Gastroesophageal sphincter (tissue), 4 donors: ENCODE results near the gene KRTAP10-9. TPM values are rescaled to one million over a fixed set of nuclear protein-coding genes. Genes with fewer than 3 reads are reported as not detected.
"Not testable (repeated sequence)": the region's sequence is repeated elsewhere in the genome, so short reads cannot be mapped to it uniquely, and the experiment has no call there.

Experiments used
- ATAC-seq: fragments of 150-250 bp; one replicate; pipeline ENCODE4 v1.9.1; 2016; ENCODE audit warnings: mild to moderate bottlenecking, moderate library complexity
- H3K27ac ChIP-seq, 4 donors: fragments of 200-600 bp; sonication (generic) in 3 of 4; 1 replicate in 3 of 4; 2 replicates in 1 of 4; pipeline ENCODE4 v1.5.1; 2016 to 2019
- H3K27me3 ChIP-seq: fragments of 200-600 bp; sonication (generic); one replicate; pipeline ENCODE4 v1.5.1; 2019
- H3K36me3 ChIP-seq, 2 donors: fragments of 200-600 bp; sonication (generic); one replicate each; pipeline ENCODE4 v1.5.1; 2019; ENCODE audit warnings: control low read depth in 1 of 2
- H3K4me1 ChIP-seq, 3 donors: fragments of 200-600 bp; sonication (generic); 1 replicate in 2 of 3; 2 replicates in 1 of 3; pipeline ENCODE4 v1.5.1; 2016 to 2019; ENCODE audit warnings: control low read depth in 2 of 3
- H3K4me3 ChIP-seq, 2 donors: fragments of 200-600 bp; sonication (generic); one replicate each; pipeline ENCODE4 v1.5.1; 2019; ENCODE audit warnings: mild to moderate bottlenecking in 1 of 2, moderate library complexity in 1 of 2
- H3K9me3 ChIP-seq, 3 donors: fragments of 200-600 bp; sonication (generic); one replicate each; pipeline ENCODE4 v1.5.1; 2017 to 2019; ENCODE audit warnings: control low read depth in 2 of 3
- EP300 ChIP-seq: sonication (generic); formaldehyde crosslinking; IDR thresholded peaks from one replicate; pipeline ENCODE4 v1.6.1; 2017; ENCODE audit warnings: antibody characterized with exemption, mild to moderate bottlenecking
- POLR2A ChIP-seq, 2 donors: fragments of 450-650 bp; IDR thresholded peaks; one replicate each; pipeline ENCODE4 v1.6.1; 2017; ENCODE audit warnings: antibody characterized with exemption in 2 of 2, mild to moderate bottlenecking in 2 of 2, moderate library complexity in 1 of 2
- POLR2AphosphoS5 ChIP-seq: sonication (generic); formaldehyde crosslinking; IDR thresholded peaks from one replicate; pipeline ENCODE4 v1.6.1; 2017; ENCODE audit warnings: antibody characterized with exemption
- WGBS, 2 donors: methylation state at CpG; one replicate each; pipeline ENCODE4 v1.1.5; 2018; ENCODE audit warnings: low coverage in 1 of 2; 5-methylcytosine and 5-hydroxymethylcytosine counted together
- total RNA-seq, 4 donors: library from RNA; depleted of rRNA; stranded (reverse); fragments of >200 nt; gene quantifications; one replicate each; pipeline ENCODE4 v1.1.0, GENCODE V29; 2016
- TF ChIP-seq, protein P1 (sequence below), 4 experiments: fragments of 200-600 bp in 2 of 4; fragments of 450-650 bp in 2 of 4; sonication (generic) in 1 of 4; IDR thresholded peaks; one replicate each; pipeline ENCODE4 v1.5.1; 2017 to 2019; ENCODE audit warnings: antibody characterized with exemption in 4 of 4, mild to moderate bottlenecking in 2 of 4, moderate library complexity in 2 of 4

KRTAP10-9 gene
- not detected for total RNA-seq

DNA sequence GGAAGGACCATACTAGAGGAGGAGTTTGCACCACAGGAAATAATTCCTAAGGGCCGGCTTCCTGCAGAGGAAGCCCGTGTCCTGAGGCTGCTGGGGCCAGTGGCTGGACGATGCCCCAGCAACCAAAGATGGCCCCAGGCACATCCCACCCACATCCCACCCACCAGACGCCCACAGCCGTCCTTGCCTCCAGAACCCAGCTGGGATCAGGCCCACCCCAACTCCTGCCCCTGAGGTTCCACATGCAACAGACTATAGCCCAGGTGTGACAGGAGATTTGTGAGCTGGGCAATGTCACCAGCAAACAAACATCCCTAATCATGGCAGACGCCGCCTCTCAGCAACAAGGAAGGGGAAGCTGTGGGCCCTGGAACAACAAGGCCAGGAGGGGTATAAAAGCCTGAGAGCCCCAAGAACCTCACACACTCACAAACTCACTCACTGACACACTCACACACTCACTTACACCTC is at the start of gene KRTAP10-9:
KRTAP10-9 (plus strand) TSS at position 421 of the 471 bp plus-strand sequence. CDS start 79 bp downstream, outside the sequence.
- ATAC-seq, result no peak
- no peak within 1 kb of the TSS for H3K27ac ChIP-seq
- peaks cover 39% of the 10 kb centered on the region for H3K27me3 ChIP-seq
- TF ChIP-seq EP300 (no peak), POLR2AphosphoS5 (no peak), POLR2A (IDR thresholded peaks at IDR 0.05) (no peak)
- TF ChIP-seq, protein P1, sequence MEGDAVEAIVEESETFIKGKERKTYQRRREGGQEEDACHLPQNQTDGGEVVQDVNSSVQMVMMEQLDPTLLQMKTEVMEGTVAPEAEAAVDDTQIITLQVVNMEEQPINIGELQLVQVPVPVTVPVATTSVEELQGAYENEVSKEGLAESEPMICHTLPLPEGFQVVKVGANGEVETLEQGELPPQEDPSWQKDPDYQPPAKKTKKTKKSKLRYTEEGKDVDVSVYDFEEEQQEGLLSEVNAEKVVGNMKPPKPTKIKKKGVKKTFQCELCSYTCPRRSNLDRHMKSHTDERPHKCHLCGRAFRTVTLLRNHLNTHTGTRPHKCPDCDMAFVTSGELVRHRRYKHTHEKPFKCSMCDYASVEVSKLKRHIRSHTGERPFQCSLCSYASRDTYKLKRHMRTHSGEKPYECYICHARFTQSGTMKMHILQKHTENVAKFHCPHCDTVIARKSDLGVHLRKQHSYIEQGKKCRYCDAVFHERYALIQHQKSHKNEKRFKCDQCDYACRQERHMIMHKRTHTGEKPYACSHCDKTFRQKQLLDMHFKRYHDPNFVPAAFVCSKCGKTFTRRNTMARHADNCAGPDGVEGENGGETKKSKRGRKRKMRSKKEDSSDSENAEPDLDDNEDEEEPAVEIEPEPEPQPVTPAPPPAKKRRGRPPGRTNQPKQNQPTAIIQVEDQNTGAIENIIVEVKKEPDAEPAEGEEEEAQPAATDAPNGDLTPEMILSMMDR (IDR thresholded peaks at IDR 0.05), result no peak
- no peaks in the 10 kb centered on the region for H3K36me3 ChIP-seq
- H3K4me1 ChIP-seq, result no peaks in the 10 kb centered on the region
- no peak within 1 kb of the TSS for H3K4me3 ChIP-seq
- H3K9me3 ChIP-seq, result peaks cover 0 to 58% (median 0%) of the 10 kb centered on the region in 3 donors
- 40 to 55% methylated on average over 1 to 4 of the region's 7 CpGs for WGBS, 2 donors

DNA sequence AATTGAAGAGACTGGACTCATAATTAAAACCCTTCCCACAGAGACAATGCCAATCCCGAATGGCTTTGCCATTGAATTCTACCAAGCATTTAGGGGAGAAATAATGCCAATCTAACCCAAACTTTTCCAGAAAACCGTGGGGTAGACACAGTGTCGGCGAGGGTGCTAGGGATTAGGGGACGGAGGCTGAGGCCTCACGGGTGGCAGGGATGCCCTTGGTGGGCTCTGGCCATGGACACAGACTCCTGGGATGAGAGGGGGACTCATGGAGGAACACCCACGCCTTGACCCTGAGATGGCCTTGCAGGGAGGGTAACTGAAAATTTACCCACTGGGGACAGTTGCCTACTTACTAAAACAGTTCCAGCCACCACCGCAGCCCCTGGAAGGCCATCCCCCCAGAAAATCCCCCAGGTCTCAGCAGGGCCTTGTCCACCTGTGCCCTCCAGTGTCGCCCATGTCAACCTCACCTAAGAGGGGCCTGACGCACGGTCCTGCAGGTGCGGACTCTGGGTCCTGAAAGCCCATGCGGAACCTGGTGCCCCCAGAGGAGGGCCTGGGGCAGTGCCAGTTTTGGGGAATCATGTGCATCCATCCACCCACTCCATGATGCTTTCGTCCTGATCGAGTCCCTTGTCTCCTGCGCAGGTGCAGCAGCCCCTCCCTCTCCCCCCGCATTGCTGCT is 48.4 kb upstream of the KRTAP10-9 start:
- 87 to 92% methylated on average over 7 to 11 of the region's 17 CpGs for WGBS, 2 donors
- Histone ChIP-seq H3K36me3 (no peaks in the 10 kb centered on the region), H3K27ac (no peak overlapping the region), H3K4me1 (peaks cover 0 to 4% (median 0%) of the 10 kb centered on the region in 3 donors), H3K27me3 (peaks cover 58% of the 10 kb centered on the region), H3K9me3 (peaks cover 0 to 62% (median 0%) of the 10 kb centered on the region in 3 donors), H3K4me3 (no peak overlapping the region)
- ATAC-seq, result no peak
- no peak for TF ChIP-seq EP300
- TF ChIP-seq, protein P1 (IDR thresholded peaks at IDR 0.05), result no peak
- no peak for TF ChIP-seq POLR2AphosphoS5
- TF ChIP-seq POLR2A (IDR thresholded peaks at IDR 0.05), result no peak

- no peak overlapping the region for H3K27ac ChIP-seq
- no peak for ATAC-seq
- H3K36me3 ChIP-seq, result no peaks in the 10 kb centered on the region
- H3K27me3 ChIP-seq, result peaks cover 53% of the 10 kb centered on the region
- H3K4me1 ChIP-seq, result peaks cover 0 to 4% (median 0%) of the 10 kb centered on the region in 3 donors
- peaks cover 0 to 62% (median 0%) of the 10 kb centered on the region in 3 donors for H3K9me3 ChIP-seq
- no peak overlapping the region for H3K4me3 ChIP-seq
- TF ChIP-seq EP300 (no peak), POLR2AphosphoS5 (no peak), POLR2A (IDR thresholded peaks at IDR 0.05) (no peak)
- TF ChIP-seq, protein P1 (IDR thresholded peaks at IDR 0.05), result no peak
- 75% methylated on average over 2 to 5 of the region's 22 CpGs for WGBS, 2 donors
These were observed 47.6 kb upstream of the KRTAP10-9 start for GRCh38 chr21:44579056-44579832.

DNA sequence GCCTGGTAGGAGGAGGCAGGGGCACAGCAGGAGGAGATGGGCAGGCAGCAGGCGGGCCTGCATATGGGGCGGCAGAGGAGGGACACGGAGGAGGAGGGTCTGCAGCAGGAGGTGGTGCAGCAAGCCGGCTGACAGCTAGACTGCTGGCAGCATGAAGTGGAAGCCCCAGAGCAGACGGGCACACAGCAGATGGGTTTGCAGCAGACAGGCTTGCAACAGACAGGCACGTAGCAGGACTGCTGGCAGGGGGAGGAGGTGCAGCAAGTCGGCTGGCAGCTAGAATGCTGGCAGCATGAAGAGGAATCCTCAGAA is 47.1 kb upstream of the KRTAP10-9 start:
- no peak for ATAC-seq
- Histone ChIP-seq H3K36me3 (no peaks in the 10 kb centered on the region), H3K27me3 (peaks cover 47% of the 10 kb centered on the region), H3K4me1 (peaks cover 0 to 4% (median 0%) of the 10 kb centered on the region in 3 donors), H3K4me3 (no peak overlapping the region), H3K27ac (no peak overlapping the region), H3K9me3 (peaks cover 0 to 62% (median 0%) of the 10 kb centered on the region in 3 donors)
- TF ChIP-seq EP300 (no peak), POLR2AphosphoS5 (no peak), POLR2A (IDR thresholded peaks at IDR 0.05) (no peak)
- TF ChIP-seq, protein P1 (IDR thresholded peaks at IDR 0.05), result no peak
- 67 to 84% methylated on average over 5 to 7 of the region's 7 CpGs for WGBS, 2 donors

GRCh38 chr21:44580231-44580821 is 46.6 kb upstream of the KRTAP10-9 start, which contains the start of gene KRTAP10-5:
TSS of gene KRTAP10-5 (minus strand) at chr21:44580604. CDS start at chr21:44580578, 26 bp downstream.
- ATAC-seq, result not testable (repeated sequence)

More at GRCh38 chr21:44580231-44580821, 46.6 kb upstream of the KRTAP10-9 start, which contains the start of gene KRTAP10-5:
- H3K27ac ChIP-seq, H3K36me3 ChIP-seq, H3K4me3 ChIP-seq, H3K4me1 ChIP-seq: not testable (repeated sequence)
- WGBS, 2 donors, result 19 to 55% methylated on average over 9 to 15 of the region's 19 CpGs
- H3K9me3 ChIP-seq, result peaks cover 0 to 64% (median 0%) of the 10 kb centered on the region in 3 donors
- peaks cover 46% of the 10 kb centered on the region for H3K27me3 ChIP-seq
